ENCODE data around the gene LPA. TPM values are rescaled to one million over a fixed set of nuclear protein-coding genes. Genes with fewer than 3 reads are reported as not detected.
A peak's percentile ranks its signal among the peaks of the same experiment; 100 is the strongest.

Gene LPA
- total and polyA plus RNA-seq, 2 of the 13 experiments (the other 11 are each of a cell fraction or from before 2014, with no cell fraction given): not detected

DNA sequence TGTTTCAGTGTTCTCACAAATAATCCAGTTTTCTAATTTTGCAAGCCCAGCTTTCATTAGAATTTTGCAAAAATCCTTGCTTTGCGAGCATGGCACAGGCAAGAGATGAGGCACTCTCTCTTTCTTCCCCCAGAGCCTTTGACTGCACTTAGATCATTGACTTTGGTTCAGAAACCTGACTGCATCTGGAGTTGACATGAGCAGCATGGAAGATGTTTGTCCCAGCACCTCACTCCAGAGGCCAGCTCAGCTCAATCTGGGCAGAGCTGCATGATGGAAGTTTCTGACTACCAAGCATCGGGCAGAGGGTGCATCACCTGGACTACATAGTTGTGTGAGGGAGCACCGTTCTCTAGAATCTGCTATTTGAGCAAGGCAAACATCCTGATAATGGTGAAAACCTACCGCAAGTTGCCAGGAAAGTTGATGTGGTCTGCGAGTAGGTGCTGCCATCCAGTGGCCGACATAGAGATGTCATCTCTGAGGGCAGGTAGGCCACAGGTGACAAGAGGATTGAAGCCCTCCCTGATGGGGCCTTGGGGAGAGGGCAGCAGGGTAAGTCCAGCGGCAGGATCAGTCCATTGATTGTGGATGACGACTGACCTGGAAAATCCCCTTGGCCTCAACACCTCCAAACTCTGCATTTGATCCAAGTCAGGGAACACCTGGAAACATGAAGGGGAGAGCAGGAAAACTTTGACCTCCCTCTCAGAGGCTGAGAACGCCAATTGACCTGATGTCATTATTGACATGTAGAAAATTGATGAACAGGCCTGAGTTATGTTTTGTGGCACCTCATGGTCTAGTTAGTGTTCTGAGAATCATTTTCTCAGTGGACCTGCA, 3.8 kb upstream of the LPA start (continued):
- TF ChIP-seq ZNF710 (CRISPR knock-in tag; IDR thresholded peaks at IDR 0.05; ENCODE audit: borderline replicate concordance) (peak; percentile 62; the same call in 1 of the 2 replicates), PRDM10 (CRISPR knock-in tag; IDR thresholded peaks at IDR 0.05; ENCODE audit: low read depth) (no peak), STAT5B (CRISPR knock-in tag; IDR thresholded peaks at IDR 0.05) (no peak), RAD51 (IDR thresholded peaks at IDR 0.05; ENCODE audit: borderline replicate concordance) (no peak), ZNF775 (CRISPR knock-in tag; IDR thresholded peaks at IDR 0.05; ENCODE audit: borderline replicate concordance) (no peak), ZNF292 (CRISPR knock-in tag; IDR thresholded peaks at IDR 0.05; ENCODE audit: borderline replicate concordance, low read depth) (peak; percentile 18; the same call in 1 of the 2 replicates), SSRP1 (CRISPR knock-in tag; IDR thresholded peaks at IDR 0.05) (no peak), ZNF282 (IDR thresholded peaks at IDR 0.05; ENCODE audit: partially characterized antibody) (no peak), YEATS2 (CRISPR knock-in tag; IDR thresholded peaks at IDR 0.05; ENCODE audit: borderline replicate concordance) (no peak), POLR2AphosphoS2 (IDR thresholded peaks at IDR 0.05; ENCODE audit: low read depth, low read length) (no peak), HNRNPUL1 (IDR thresholded peaks at IDR 0.05; ENCODE audit: low read depth, low read length) (no peak), KDM2A (CRISPR knock-in tag; IDR thresholded peaks at IDR 0.05; ENCODE audit: borderline replicate concordance, low read depth) (peak; percentile 55; the same call in 1 of the 2 replicates), GLI4 (CRISPR knock-in tag; IDR thresholded peaks at IDR 0.05; ENCODE audit: borderline replicate concordance) (no peak), ZNF275 (CRISPR knock-in tag; IDR thresholded peaks at IDR 0.05; ENCODE audit: borderline replicate concordance) (no peak)
- TF ChIP-seq, protein P1, sequence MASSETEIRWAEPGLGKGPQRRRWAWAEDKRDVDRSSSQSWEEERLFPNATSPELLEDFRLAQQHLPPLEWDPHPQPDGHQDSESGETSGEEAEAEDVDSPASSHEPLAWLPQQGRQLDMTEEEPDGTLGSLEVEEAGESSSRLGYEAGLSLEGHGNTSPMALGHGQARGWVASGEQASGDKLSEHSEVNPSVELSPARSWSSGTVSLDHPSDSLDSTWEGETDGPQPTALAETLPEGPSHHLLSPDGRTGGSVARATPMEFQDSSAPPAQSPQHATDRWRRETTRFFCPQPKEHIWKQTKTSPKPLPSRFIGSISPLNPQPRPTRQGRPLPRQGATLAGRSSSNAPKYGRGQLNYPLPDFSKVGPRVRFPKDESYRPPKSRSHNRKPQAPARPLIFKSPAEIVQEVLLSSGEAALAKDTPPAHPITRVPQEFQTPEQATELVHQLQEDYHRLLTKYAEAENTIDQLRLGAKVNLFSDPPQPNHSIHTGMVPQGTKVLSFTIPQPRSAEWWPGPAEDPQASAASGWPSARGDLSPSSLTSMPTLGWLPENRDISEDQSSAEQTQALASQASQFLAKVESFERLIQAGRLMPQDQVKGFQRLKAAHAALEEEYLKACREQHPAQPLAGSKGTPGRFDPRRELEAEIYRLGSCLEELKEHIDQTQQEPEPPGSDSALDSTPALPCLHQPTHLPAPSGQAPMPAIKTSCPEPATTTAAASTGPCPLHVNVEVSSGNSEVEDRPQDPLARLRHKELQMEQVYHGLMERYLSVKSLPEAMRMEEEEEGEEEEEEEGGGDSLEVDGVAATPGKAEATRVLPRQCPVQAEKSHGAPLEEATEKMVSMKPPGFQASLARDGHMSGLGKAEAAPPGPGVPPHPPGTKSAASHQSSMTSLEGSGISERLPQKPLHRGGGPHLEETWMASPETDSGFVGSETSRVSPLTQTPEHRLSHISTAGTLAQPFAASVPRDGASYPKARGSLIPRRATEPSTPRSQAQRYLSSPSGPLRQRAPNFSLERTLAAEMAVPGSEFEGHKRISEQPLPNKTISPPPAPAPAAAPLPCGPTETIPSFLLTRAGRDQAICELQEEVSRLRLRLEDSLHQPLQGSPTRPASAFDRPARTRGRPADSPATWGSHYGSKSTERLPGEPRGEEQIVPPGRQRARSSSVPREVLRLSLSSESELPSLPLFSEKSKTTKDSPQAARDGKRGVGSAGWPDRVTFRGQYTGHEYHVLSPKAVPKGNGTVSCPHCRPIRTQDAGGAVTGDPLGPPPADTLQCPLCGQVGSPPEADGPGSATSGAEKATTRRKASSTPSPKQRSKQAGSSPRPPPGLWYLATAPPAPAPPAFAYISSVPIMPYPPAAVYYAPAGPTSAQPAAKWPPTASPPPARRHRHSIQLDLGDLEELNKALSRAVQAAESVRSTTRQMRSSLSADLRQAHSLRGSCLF (CRISPR knock-in tag; IDR thresholded peaks at IDR 0.05; ENCODE audit: borderline replicate concordance): no peak
